Activated CD8-positive, alpha-beta memory T cell treated with anti-CD3 and anti-CD28 coated beads, Interleukin-2, amount 50 U/mL, for 1 hour (primary cell): Measurements from ENCODE around the gene CEP290.
"Not testable (repeated sequence)": the region's sequence is repeated elsewhere in the genome, so short reads cannot be mapped to it uniquely, and the experiment has no call there.

Experiments used
- DNase-seq: peaks from one replicate; pipeline ENCODE4 v3.0.0-alpha.2; 2020; ENCODE audit errors: extremely low read depth

CEP290 gene

DNA sequence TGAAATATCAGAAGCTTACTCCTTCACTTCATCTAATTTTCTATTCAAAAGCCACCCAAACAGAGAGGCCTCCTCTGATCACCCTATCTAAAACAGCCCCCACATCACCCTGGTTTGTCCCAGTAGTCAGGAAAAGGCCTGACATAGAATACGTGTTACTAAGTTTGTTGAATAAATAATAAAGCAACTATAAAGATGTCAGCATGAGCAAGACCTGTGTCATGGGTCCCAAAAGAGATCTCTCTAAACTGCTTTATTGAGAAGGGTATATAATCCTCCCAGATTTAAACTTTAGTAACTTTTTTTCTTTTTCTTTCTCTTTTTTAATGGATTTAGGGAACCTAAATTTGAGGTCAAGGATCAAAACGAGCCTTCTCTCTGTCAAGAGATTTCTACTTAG lies 85.3 kb downstream of the CEP290 start:
- DNase-seq: no peak

DNA sequence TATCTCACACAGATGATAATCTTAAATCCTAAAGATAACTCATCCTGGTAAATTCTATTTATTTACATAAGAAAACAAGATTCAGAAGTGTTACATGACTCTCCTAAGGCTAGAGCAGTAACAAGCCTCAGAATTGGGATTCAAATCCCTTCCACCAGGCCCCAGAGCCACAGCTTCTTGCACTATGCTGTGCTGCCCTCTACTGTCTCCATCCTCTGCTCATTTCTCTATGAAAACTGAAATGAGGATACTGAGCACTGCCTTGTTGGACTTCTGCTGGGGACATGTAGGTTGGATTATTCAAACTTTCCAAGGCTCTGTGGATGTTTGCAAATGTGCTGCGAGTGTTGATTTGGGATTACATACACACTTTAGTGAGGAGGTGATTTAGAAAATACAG lies 89.2 kb downstream of the CEP290 start:
- DNase-seq: no peak

DNA sequence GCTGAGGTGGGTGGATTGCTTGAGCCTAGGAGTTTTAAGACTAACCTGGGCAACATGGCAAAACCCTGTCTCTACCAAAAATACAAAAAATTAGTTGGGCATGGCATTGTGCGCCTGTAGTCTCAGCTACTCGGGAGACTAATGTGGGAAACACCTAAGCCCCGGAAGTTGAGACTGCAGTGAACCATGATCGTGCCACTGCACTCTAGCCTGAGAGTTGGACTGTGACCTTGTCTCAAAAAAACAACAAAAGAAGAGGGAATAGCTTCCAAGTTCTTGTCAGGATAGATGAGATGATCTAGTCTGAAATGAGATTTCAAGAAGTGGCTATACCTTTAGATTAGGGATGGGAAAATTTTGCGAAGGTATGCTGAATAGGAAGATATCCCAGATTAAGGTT lies 97.9 kb downstream of the CEP290 start:
- DNase-seq: no peak

GRCh38 chr12:88037770-88038169 lies 104.1 kb downstream of the CEP290 start:
- no peak for DNase-seq

GRCh38 chr12:88036353-88036965 lies 105.4 kb downstream of the CEP290 start:
- no peak for DNase-seq

DNA sequence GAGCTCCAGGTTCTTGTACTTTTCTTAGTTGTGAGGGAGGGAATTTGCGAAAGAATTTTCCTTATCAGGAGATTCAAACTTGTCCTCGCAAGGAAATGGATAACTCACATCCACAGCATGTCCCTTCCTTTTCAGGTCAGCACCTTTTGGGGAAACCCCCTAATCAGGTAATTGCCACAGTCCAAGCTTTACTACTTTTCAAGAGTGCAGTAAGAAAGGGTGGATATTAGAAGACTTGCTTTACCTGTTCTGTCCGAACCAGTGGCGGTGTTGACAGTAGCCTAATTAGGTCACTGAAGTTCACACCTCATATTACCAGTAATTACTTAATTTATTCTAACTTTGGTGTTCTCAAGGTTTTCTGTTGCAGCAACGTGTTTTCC lies 106.0 kb downstream of the CEP290 start:
- DNase-seq: no peak

GRCh38 chr12:88035271-88035906 lies 106.5 kb downstream of the CEP290 start:
- DNase-seq: peak; percentile 52

- DNase-seq: not testable (repeated sequence)
Observed at GRCh38 chr12:88031161-88031560, 110.7 kb downstream of the CEP290 start.

DNA sequence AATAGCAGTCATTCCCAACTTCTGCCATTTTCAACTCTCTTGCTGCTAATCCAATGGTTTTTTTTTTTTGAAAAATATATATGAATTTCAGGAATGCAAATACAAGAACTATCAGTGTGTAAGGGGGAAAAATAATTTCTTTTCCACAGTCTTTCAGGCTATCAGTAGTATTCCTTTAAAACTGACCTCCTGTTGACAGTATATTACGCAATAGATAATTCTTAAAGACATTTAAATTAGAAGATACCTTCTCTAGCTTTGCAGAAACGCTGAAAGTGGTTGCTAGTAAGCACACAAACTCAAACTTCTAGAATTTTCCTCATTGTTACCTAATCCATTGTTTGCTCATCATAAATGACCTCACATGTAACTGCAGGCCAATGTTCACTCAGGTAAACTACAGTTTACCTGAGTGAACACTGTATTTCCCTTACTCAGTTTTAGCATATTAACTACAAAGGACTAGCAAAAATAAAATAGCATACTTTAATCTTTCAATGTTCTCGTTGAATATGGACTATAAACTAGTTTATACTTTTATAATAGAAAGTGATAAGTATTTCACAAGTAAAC lies 112.7 kb downstream of the CEP290 start, which contains the start of gene C12orf50:
Gene C12orf50 (minus strand): TSS at position 309 of the 573 bp plus-strand sequence. CDS start 2,439 bp downstream, outside the sequence.
- no peak for DNase-seq

DNA sequence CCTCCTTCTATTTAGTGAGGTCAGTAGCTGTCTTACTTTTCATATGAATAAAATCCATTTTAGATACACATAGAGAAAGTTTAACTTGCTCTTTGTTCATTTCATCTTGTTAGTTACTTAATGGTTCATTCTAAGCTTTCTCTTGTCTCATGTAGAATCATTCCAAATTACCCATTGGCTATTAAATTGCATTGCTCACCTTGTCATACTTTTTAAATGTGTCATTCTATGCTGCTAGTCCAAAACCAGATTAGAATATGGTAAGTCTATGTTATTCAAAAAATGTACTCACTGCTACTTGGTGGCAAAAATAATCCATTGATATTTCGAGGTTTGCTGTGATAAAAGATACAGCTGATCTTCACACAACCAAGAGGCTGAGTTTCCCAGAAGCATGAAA lies 115.7 kb downstream of the CEP290 start:
- DNase-seq: no peak

- DNase-seq: no peak
Observed at GRCh38 chr12:88017964-88018363, 123.9 kb downstream of the CEP290 start.

GRCh38 chr12:88015825-88016224 lies 126.1 kb downstream of the CEP290 start:
- DNase-seq: no peak

DNA sequence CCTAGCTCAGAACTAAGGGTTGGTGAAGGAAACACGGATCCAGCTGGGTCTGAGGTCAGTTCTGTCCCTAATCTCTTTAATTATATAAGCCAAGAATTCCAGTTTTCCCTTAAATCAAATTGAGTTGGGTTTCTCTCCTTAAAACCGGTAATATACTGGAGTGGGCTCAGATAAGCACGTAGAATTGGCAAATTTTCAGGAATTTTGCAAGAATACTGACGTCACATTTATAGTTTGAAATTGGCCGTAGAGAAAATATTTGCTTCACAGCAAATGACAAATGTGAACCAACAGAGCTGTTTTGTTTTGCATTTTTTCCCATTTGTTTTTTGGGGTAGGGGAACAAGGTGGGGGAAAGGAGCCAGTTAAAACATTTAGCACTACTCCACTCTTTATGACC lies 130.1 kb downstream of the CEP290 start:
- no peak for DNase-seq

- DNase-seq: no peak
Observed at GRCh38 chr12:88006351-88006750, 135.5 kb downstream of the CEP290 start.

DNA sequence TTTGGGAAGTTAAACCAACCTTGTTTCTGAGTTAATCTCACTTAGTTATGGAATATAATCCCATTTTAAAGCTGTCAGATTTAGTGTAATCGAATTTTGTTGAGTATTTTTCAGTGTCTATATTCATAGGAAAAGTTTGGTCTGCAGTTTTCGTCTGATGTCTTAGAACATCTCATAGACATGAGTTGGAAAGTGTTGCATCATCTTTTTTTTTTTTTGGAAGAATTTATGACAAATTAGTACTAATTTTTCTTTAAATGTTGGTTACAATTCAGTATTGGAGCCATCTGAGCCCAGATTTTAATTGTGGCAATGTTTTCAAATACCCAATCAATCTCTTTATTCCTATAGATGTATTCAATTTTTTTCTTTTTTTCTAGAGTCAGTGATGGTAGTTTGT lies 140.6 kb downstream of the CEP290 start:
- DNase-seq: no peak
